K562 (cell line): ENCODE results near the gene PCBP4. TPM values are rescaled to one million over a fixed set of nuclear protein-coding genes. Genes with fewer than 3 reads are reported as not detected.

Experiments
- BCL6 ChIP-seq: fragments of 250-450 bp; sonication (Bioruptor Pico); IDR thresholded peaks from 2 replicates; pipeline ENCODE4 v1.4.0; 2020
- CBX1 ChIP-seq: sonication (generic); IDR thresholded peaks from 2 replicates; pipeline ENCODE4 v1.6.1; 2016; ENCODE audit warnings: antibody characterized with exemption, low read depth, mild to moderate bottlenecking
- DMBX1 ChIP-seq: fragments of 250-450 bp; sonication (Bioruptor Pico); IDR thresholded peaks from 2 replicates; pipeline ENCODE4 v1.8.0; 2022; ENCODE audit warnings: inconsistent platforms, mild to moderate bottlenecking, moderate library complexity, borderline replicate concordance
- FOXA3 ChIP-seq, 2 experiments: fragments of 450-650 bp in 1 of 2; sonication (generic) in 1 of 2; formaldehyde crosslinking; IDR thresholded peaks in 1 of 2; conservative IDR thresholded peaks in 1 of 2; 2 replicates each; pipeline versions ENCODE4 v1.4.0 to v1.8.0; 2020 to 2022; ENCODE audit warnings: mild to moderate bottlenecking in 2 of 2, missing genetic modification reagents in 1 of 2
- GABPA ChIP-seq: fragments of 200-800 bp; sonication (Bioruptor generic); conservative IDR thresholded peaks from 2 replicates; pipeline ENCODE4 v1.6.1; 2016; ENCODE audit warnings: low read depth, missing genetic modification characterization, missing compliant biosample characterization
- GTF2A2 ChIP-seq: IDR thresholded peaks from 2 replicates; pipeline ENCODE4 v1.6.1; 2016; ENCODE audit warnings: mild to moderate bottlenecking, missing genetic modification characterization, missing compliant biosample characterization
- GTF2E2 ChIP-seq: fragments of 200-800 bp; sonication (Bioruptor generic); IDR thresholded peaks from 2 replicates; pipeline ENCODE4 v1.6.1; 2016; ENCODE audit warnings: missing genetic modification characterization, missing compliant biosample characterization
- KAT7 ChIP-seq: sonication (generic); formaldehyde crosslinking; IDR thresholded peaks from 2 replicates; pipeline ENCODE4 v1.8.0; 2022; ENCODE audit warnings: missing genetic modification reagents, mild to moderate bottlenecking, borderline replicate concordance
- KHSRP ChIP-seq: fragments of 450-650 bp; IDR thresholded peaks from 2 replicates; pipeline ENCODE4 v1.6.1; 2017
- MEF2A ChIP-seq: IDR thresholded peaks from 2 replicates; pipeline ENCODE4 v1.6.1; 2011; ENCODE audit warnings: low read depth, mild to moderate bottlenecking, low read length, moderate library complexity; ENCODE audit not compliant: control insufficient read depth
- PHTF2 ChIP-seq: fragments of 250-450 bp; sonication (Bioruptor Pico); IDR thresholded peaks from 2 replicates; pipeline ENCODE4 v1.5.0; 2021; ENCODE audit warnings: mild to moderate bottlenecking
- PRDM10 ChIP-seq: fragments of 450-650 bp; IDR thresholded peaks from 2 replicates; pipeline ENCODE4 v1.6.1; 2018; ENCODE audit not compliant: partially characterized antibody
- SRSF3 ChIP-seq: fragments of 200-400 bp; formaldehyde crosslinking; IDR thresholded peaks from 2 replicates; pipeline ENCODE4 v1.6.1; 2016; ENCODE audit warnings: mild to moderate bottlenecking, low read length, moderate library complexity; ENCODE audit not compliant: insufficient read depth
- U2AF2 ChIP-seq: fragments of 200-400 bp; formaldehyde crosslinking; optimal IDR thresholded peaks from 2 replicates; pipeline ENCODE3; 2017; ENCODE audit warnings: low read depth, mild to moderate bottlenecking, low read length
- ZNF311 ChIP-seq: fragments of 250-450 bp; sonication (Bioruptor Pico); IDR thresholded peaks from 2 replicates; pipeline ENCODE4 v1.4.0; 2020; ENCODE audit warnings: mild to moderate bottlenecking, moderate library complexity
- ZNF589 ChIP-seq: fragments of 200-800 bp; sonication (Bioruptor generic); IDR thresholded peaks from 2 replicates; pipeline ENCODE4 v1.6.1; 2016; ENCODE audit warnings: low read depth, missing genetic modification characterization, missing compliant biosample characterization
- ZNF668 ChIP-seq: fragments of 250-450 bp; sonication (Bioruptor Pico); IDR thresholded peaks from 2 replicates; pipeline ENCODE4 v1.8.0; 2022; ENCODE audit warnings: mild to moderate bottlenecking, inconsistent platforms
- polyA plus RNA-seq, 8 experiments: library from polyadenylated mRNA; depleted of rRNA in 4 of 8; stranded (reverse) in 5 of 8; unstranded in 3 of 8; fragments of >200 nt; fragmentation: Nextera tagmentation in 2 of 8; fragmentation: Illumina TruSeq in 1 of 8; extraction: Ambion mirVana in 2 of 8; extraction: Trizol in 1 of 8; gene quantifications; 2 replicates each; pipeline versions ENCODE4 v1.2.1 to v1.2.3, GENCODE V29; 2011 to 2014; ENCODE audit warnings: inconsistent platforms in 1 of 8, missing spikeins in 1 of 8
- total RNA-seq, 7 experiments: library from RNA; depleted of rRNA in 6 of 7; stranded (reverse); fragments of >200 nt in 6 of 7; fragmentation: Illumina TruSeq in 2 of 7; extraction: Trizol in 2 of 7; gene quantifications; 2 replicates each; pipeline versions ENCODE4 v1.2.1 to v1.2.3, GENCODE V29; 2011 to 2021; ENCODE audit warnings: low replicate concordance in 1 of 7
- TF ChIP-seq, protein P1 (sequence below): fragments of 450-650 bp; IDR thresholded peaks from 2 replicates; pipeline ENCODE4 v1.6.1; 2017; ENCODE audit warnings: mild to moderate bottlenecking, moderate library complexity
- TF ChIP-seq, protein P2 (sequence below): sonication (generic); formaldehyde crosslinking; IDR thresholded peaks from 2 replicates; pipeline ENCODE4 v1.8.0; 2022; ENCODE audit warnings: mild to moderate bottlenecking, missing genetic modification reagents, borderline replicate concordance
- TF ChIP-seq, protein P3 (sequence below): fragments of 250-450 bp; sonication (Bioruptor Pico); IDR thresholded peaks from 2 replicates; pipeline ENCODE4 v1.5.0; 2021

The PCBP4 gene
- total and polyA plus RNA-seq, 9 of the 15 experiments (the other 6 are each of a cell fraction or from before 2014, with no cell fraction given) = 0.06 to 5.8 (median 2.6) TPM

DNA sequence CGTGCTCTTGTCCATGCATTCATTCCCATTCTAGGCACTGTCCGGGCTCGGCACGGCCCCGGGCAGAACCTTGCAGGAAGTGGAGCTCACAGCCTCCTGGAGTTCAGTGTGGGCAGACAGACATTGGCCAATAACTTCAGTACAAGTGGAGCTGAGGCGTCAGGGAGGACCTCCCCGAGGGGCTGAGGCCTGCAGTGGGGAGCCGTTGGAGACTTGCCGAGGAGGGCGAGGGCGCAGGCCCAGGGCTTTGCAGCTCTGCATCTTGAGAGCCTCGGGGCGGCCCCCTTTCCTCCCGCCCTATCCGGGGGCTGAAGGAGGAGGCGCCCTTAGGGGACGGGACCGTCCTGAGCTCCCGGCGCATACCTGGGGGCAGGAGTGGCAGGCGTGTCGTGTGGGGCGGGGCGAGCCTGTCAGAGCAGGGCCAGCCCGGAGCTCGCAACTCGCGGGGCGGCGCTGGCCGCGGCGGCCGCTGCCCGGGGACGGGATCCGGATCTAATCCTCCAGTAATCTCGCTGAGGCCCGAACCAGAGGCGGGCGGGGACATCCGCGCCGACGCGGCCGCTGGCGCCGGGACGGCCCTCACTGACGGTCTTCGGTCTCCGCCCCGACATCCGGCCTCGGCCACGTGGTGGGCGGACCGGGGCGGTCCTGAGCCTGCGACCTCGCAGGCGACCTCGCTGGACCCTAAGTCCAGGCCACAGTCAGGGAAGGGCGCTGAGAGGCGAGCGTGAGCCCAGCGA, 15.8 kb upstream of the PCBP4 start, which contains the start of gene ACY1 (continued):
- no peak for TF ChIP-seq PRDM10
- no peak for TF ChIP-seq ZNF589 (CRISPR knock-in tag)
- TF ChIP-seq, protein P1, sequence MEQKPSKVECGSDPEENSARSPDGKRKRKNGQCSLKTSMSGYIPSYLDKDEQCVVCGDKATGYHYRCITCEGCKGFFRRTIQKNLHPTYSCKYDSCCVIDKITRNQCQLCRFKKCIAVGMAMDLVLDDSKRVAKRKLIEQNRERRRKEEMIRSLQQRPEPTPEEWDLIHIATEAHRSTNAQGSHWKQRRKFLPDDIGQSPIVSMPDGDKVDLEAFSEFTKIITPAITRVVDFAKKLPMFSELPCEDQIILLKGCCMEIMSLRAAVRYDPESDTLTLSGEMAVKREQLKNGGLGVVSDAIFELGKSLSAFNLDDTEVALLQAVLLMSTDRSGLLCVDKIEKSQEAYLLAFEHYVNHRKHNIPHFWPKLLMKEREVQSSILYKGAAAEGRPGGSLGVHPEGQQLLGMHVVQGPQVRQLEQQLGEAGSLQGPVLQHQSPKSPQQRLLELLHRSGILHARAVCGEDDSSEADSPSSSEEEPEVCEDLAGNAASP = no peak
- no peak for TF ChIP-seq U2AF2
- TF ChIP-seq GTF2E2 (tag) = peak; percentile 70; the same call in 1 of the 2 replicates
- no peak for TF ChIP-seq CBX1
- no peak for TF ChIP-seq ZNF311
- peak in 1 of 2 experiments; percentile 54; a peak in 1 of 4 replicates for TF ChIP-seq FOXA3 (CRISPR knock-in tag; conservative IDR thresholded peaks at IDR 0.05 in 1 of 2, IDR thresholded peaks at IDR 0.05 in 1 of 2)
- TF ChIP-seq DMBX1 = no peak
- TF ChIP-seq, protein P2, sequence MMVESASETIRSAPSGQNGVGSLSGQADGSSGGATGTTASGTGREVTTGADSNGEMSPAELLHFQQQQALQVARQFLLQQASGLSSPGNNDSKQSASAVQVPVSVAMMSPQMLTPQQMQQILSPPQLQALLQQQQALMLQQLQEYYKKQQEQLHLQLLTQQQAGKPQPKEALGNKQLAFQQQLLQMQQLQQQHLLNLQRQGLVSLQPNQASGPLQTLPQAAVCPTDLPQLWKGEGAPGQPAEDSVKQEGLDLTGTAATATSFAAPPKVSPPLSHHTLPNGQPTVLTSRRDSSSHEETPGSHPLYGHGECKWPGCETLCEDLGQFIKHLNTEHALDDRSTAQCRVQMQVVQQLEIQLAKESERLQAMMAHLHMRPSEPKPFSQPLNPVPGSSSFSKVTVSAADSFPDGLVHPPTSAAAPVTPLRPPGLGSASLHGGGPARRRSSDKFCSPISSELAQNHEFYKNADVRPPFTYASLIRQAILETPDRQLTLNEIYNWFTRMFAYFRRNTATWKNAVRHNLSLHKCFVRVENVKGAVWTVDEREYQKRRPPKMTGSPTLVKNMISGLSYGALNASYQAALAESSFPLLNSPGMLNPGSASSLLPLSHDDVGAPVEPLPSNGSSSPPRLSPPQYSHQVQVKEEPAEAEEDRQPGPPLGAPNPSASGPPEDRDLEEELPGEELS (CRISPR knock-in tag) = no peak
- TF ChIP-seq MEF2A = no peak
- no peak for TF ChIP-seq PHTF2 (CRISPR knock-in tag)
- TF ChIP-seq GABPA (tag) = peak; percentile 76
- no peak for TF ChIP-seq KHSRP
- no peak for TF ChIP-seq ZNF668
- no peak for TF ChIP-seq KAT7 (CRISPR knock-in tag)
- TF ChIP-seq SRSF3 = no peak
- TF ChIP-seq GTF2A2 = no peak
- TF ChIP-seq, protein P3, sequence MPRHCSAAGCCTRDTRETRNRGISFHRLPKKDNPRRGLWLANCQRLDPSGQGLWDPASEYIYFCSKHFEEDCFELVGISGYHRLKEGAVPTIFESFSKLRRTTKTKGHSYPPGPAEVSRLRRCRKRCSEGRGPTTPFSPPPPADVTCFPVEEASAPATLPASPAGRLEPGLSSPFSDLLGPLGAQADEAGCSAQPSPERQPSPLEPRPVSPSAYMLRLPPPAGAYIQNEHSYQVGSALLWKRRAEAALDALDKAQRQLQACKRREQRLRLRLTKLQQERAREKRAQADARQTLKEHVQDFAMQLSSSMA = no peak
- no peak for TF ChIP-seq BCL6 (CRISPR knock-in tag)
